Gastroesophageal sphincter (tissue), 4 donors: ENCODE data around the gene SMYD4. TPM values are rescaled to one million over a fixed set of nuclear protein-coding genes. Genes with fewer than 3 reads are reported as not detected.

ENCODE experiments used
- ATAC-seq: fragments of 150-250 bp; one replicate; pipeline ENCODE4 v1.9.1; 2016; ENCODE audit warnings: mild to moderate bottlenecking, moderate library complexity
- H3K27ac ChIP-seq, 4 donors: fragments of 200-600 bp; sonication (generic) in 3 of 4; 1 replicate in 3 of 4; 2 replicates in 1 of 4; pipeline ENCODE4 v1.5.1; 2016 to 2019
- H3K27me3 ChIP-seq: fragments of 200-600 bp; sonication (generic); one replicate; pipeline ENCODE4 v1.5.1; 2019
- H3K36me3 ChIP-seq, 2 donors: fragments of 200-600 bp; sonication (generic); one replicate each; pipeline ENCODE4 v1.5.1; 2019; ENCODE audit warnings: control low read depth in 1 of 2
- H3K4me1 ChIP-seq, 3 donors: fragments of 200-600 bp; sonication (generic); 1 replicate in 2 of 3; 2 replicates in 1 of 3; pipeline ENCODE4 v1.5.1; 2016 to 2019; ENCODE audit warnings: control low read depth in 2 of 3
- H3K4me3 ChIP-seq, 2 donors: fragments of 200-600 bp; sonication (generic); one replicate each; pipeline ENCODE4 v1.5.1; 2019; ENCODE audit warnings: mild to moderate bottlenecking in 1 of 2, moderate library complexity in 1 of 2
- H3K9me3 ChIP-seq, 3 donors: fragments of 200-600 bp; sonication (generic); one replicate each; pipeline ENCODE4 v1.5.1; 2017 to 2019; ENCODE audit warnings: control low read depth in 2 of 3
- EP300 ChIP-seq: sonication (generic); formaldehyde crosslinking; IDR thresholded peaks from one replicate; pipeline ENCODE4 v1.6.1; 2017; ENCODE audit warnings: antibody characterized with exemption, mild to moderate bottlenecking
- POLR2A ChIP-seq, 2 donors: fragments of 450-650 bp; IDR thresholded peaks; one replicate each; pipeline ENCODE4 v1.6.1; 2017; ENCODE audit warnings: antibody characterized with exemption in 2 of 2, mild to moderate bottlenecking in 2 of 2, moderate library complexity in 1 of 2
- POLR2AphosphoS5 ChIP-seq: sonication (generic); formaldehyde crosslinking; IDR thresholded peaks from one replicate; pipeline ENCODE4 v1.6.1; 2017; ENCODE audit warnings: antibody characterized with exemption
- WGBS, 2 donors: methylation state at CpG; one replicate each; pipeline ENCODE4 v1.1.5; 2018; ENCODE audit warnings: low coverage in 1 of 2; 5-methylcytosine and 5-hydroxymethylcytosine counted together
- total RNA-seq, 4 donors: library from RNA; depleted of rRNA; stranded (reverse); fragments of >200 nt; gene quantifications; one replicate each; pipeline ENCODE4 v1.1.0, GENCODE V29; 2016
- TF ChIP-seq, protein P1 (sequence below), 4 experiments: fragments of 200-600 bp in 2 of 4; fragments of 450-650 bp in 2 of 4; sonication (generic) in 1 of 4; IDR thresholded peaks; one replicate each; pipeline ENCODE4 v1.5.1; 2017 to 2019; ENCODE audit warnings: antibody characterized with exemption in 4 of 4, mild to moderate bottlenecking in 2 of 4, moderate library complexity in 2 of 4

SMYD4 gene
- total RNA-seq, 4 donors from 2014 or later: 8.1 to 14.0 (median 11.0) TPM

DNA sequence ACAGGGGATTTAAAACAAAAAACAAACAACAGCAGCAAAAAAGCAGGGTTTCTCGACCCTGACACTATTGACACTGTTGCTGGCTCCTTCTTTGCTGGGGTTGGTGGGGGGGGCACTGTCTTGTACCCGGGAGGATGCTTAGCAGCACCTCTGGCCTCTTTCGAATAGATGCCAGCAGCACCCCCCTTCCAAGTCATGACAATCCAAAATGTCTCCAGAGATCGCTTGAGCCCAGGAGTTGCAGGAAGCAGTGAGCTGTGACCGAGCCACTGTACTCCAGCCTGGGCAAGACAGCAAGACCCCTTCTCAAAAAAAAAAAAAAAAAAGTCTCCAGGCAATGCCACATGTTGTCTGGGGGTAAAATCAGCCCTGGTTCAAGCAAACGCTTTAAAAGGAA, 47.5 kb downstream of the SMYD4 start:
- no peak overlapping the region for H3K4me3 ChIP-seq
- no peak for ATAC-seq
- H3K4me1 ChIP-seq: peaks cover 0 to 66% (median 16%) of the 10 kb centered on the region in 3 donors
- TF ChIP-seq POLR2A (IDR thresholded peaks at IDR 0.05) (no peak), POLR2AphosphoS5 (no peak), EP300 (no peak)
- TF ChIP-seq, protein P1, sequence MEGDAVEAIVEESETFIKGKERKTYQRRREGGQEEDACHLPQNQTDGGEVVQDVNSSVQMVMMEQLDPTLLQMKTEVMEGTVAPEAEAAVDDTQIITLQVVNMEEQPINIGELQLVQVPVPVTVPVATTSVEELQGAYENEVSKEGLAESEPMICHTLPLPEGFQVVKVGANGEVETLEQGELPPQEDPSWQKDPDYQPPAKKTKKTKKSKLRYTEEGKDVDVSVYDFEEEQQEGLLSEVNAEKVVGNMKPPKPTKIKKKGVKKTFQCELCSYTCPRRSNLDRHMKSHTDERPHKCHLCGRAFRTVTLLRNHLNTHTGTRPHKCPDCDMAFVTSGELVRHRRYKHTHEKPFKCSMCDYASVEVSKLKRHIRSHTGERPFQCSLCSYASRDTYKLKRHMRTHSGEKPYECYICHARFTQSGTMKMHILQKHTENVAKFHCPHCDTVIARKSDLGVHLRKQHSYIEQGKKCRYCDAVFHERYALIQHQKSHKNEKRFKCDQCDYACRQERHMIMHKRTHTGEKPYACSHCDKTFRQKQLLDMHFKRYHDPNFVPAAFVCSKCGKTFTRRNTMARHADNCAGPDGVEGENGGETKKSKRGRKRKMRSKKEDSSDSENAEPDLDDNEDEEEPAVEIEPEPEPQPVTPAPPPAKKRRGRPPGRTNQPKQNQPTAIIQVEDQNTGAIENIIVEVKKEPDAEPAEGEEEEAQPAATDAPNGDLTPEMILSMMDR (IDR thresholded peaks at IDR 0.05): no peak
- H3K9me3 ChIP-seq: no peaks in the 10 kb centered on the region
- H3K36me3 ChIP-seq: peaks cover 0 to 61% of the 10 kb centered on the region in 2 donors
- 36 to 40% methylated on average over 3 to 4 of the region's 6 CpGs for WGBS, 2 donors
- H3K27me3 ChIP-seq: no peaks in the 10 kb centered on the region
- peak overlapping the region in 3 of 4 donors; percentile 78 to 89 (median 86) for H3K27ac ChIP-seq

DNA sequence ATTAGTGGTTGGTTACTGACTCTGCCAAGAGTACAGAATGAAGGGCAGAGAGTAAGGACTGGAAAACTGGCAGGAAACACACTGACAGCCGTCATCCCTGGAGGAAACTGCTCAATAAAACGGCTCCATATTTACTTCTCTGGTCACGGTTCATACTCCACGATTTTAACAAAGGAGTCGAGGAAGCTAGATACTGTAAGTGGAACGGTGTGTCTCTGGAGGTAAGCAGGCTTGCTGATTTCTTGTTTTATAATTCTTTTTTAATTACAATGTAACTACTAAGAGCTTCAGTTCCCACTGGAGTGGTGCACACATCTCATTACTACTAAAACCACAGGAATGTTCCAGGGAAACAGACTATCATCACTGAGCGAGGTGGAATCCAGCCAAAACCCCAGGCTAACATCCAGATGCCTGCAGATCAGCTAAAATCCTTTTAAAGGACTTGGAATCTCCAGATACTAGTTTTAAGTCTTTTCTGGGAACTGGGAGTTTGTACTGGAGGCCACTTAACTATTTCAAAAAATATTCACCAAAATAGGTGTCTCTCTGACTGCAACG, 50.1 kb downstream of the SMYD4 start:
- ATAC-seq: no peak
- Histone ChIP-seq H3K4me3 (no peak overlapping the region), H3K4me1 (peaks cover 0 to 58% (median 14%) of the 10 kb centered on the region in 3 donors), H3K9me3 (no peaks in the 10 kb centered on the region), H3K36me3 (peaks cover 0 to 75% of the 10 kb centered on the region in 2 donors), H3K27ac (peak overlapping the region; percentile 54 to 89 (median 76)), H3K27me3 (no peaks in the 10 kb centered on the region)
- no peak for TF ChIP-seq POLR2A (IDR thresholded peaks at IDR 0.05)
- peak; percentile 55 for TF ChIP-seq POLR2AphosphoS5
- TF ChIP-seq, protein P1 (IDR thresholded peaks at IDR 0.05): no peak
- TF ChIP-seq EP300: no peak
- WGBS, 2 donors: 22 to 39% methylated on average over 8 of the region's 8 CpGs

DNA sequence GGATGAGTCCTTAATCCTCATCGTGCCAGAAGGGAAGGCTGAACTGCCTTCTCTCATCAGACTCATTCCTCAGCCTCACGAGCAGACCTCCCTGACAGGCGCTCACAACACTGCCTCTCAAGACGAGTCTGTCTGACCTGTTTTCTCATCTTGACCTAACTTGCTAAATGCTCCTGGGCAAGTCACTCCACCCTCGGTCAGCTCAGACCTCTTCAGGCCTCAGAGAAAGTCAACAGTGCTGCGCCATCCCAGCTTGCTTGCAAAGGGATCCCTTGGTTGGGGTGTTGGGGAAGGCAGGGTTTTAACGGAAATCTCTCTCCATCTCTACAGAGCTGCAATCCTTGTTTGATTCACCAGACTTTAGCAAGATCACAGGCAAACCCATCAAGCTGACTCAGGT, 52.8 kb downstream of the SMYD4 start:
- Histone ChIP-seq H3K9me3 (no peaks in the 10 kb centered on the region), H3K36me3 (peaks cover 0 to 61% of the 10 kb centered on the region in 2 donors), H3K27me3 (no peaks in the 10 kb centered on the region), H3K4me1 (peaks cover 0 to 52% (median 3%) of the 10 kb centered on the region in 3 donors), H3K4me3 (no peak overlapping the region), H3K27ac (no peak overlapping the region)
- WGBS, 2 donors: 83% methylated on average over 1 of the region's 7 CpGs; no CpG with 5 or more reads in 1 of the 2 donors
- no peak for ATAC-seq
- TF ChIP-seq POLR2A (IDR thresholded peaks at IDR 0.05) (no peak), POLR2AphosphoS5 (no peak), EP300 (no peak)
- TF ChIP-seq, protein P1 (IDR thresholded peaks at IDR 0.05): no peak

DNA sequence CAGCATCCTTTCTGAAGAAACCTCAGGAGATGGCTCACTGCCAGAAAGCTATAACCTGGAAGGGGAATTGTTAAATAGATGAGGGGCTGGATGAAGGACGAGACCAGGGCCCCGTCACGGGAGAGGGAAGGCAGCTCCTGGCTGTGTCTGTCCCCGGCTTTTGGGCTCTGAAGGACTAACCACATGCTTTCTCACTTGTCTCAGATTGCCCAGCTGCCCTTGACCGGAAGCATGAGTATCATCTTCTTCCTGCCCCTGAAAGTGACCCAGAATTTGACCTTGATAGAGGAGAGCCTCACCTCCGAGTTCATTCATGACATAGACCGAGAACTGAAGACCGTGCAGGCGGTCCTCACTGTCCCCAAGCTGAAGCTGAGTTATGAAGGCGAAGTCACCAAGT, 53.4 kb downstream of the SMYD4 start:
- peak overlapping the region in 1 of 4 donors; percentile 14 for H3K27ac ChIP-seq
- 82 to 88% methylated on average over 5 to 9 of the region's 10 CpGs for WGBS, 2 donors
- peaks cover 0 to 56% of the 10 kb centered on the region in 2 donors for H3K36me3 ChIP-seq
- H3K4me3 ChIP-seq: no peak overlapping the region
- TF ChIP-seq POLR2A (IDR thresholded peaks at IDR 0.05) (no peak), EP300 (no peak), POLR2AphosphoS5 (no peak)
- TF ChIP-seq, protein P1 (IDR thresholded peaks at IDR 0.05): no peak
- no peaks in the 10 kb centered on the region for H3K9me3 ChIP-seq
- H3K4me1 ChIP-seq: peaks cover 0 to 47% (median 0%) of the 10 kb centered on the region in 3 donors
- H3K27me3 ChIP-seq: no peaks in the 10 kb centered on the region
- ATAC-seq: no peak
